NAMALWA (cell line): ENCODE results near the gene PDCD6IP.
"Not testable (repeated sequence)": the region's sequence is repeated elsewhere in the genome, so short reads cannot be mapped to it uniquely, and the experiment has no call there.

Source experiments
- DNase-seq: peaks from one replicate; pipeline ENCODE4 v3.0.0-alpha.2; 2015; ENCODE audit warnings: low spot score

The PDCD6IP gene

DNA sequence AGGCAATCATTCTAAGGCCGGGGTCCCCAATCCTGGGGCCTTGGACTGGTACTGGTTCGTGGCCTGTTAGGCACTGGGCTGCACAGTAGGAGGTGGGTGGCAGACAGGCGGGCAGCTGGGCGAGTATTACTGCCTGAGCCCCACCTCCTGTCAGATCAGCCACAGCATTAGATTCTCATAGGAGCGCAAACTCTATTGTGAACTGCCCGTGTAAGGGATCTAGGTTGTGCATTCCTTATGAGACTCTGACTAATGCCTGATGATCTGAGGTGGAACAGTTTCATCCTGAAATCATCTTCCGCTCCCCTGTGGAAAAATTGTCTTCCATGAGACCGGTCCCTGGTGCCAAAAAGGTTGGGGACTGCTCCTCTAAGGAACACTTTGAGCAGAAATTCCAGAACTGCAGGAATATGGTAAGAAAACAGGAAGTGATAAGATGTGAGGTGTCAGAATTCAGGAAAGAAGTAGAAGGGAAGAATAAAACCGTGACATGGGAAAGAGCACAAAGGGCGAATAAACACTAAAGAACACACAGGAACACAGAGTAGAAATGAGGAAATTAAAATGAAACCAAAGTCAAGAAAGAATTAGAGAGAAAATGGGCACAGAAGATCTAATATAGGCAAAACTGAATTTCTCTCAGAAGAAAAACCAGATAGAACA, 57.6 kb downstream of the PDCD6IP start:
- DNase-seq: no peak

DNA sequence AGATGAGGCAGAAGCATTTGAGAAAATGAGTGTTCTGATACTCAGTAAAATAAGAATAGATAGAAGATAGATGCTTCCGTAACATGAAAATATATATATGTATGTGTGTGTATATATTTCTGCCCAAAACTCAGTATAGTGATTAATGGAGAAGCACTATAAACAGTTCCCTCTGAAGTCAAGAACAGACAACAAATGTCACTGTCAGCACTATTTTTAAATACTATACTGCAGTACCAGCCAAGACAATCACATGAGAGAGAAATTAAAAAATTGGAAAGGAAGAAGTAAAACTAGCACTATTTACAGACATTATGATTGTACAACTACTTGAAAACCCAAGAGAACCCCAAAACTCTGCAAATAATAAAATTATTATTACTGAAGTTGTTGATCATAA, 59.3 kb downstream of the PDCD6IP start:
- DNase-seq: not testable (repeated sequence)

DNA sequence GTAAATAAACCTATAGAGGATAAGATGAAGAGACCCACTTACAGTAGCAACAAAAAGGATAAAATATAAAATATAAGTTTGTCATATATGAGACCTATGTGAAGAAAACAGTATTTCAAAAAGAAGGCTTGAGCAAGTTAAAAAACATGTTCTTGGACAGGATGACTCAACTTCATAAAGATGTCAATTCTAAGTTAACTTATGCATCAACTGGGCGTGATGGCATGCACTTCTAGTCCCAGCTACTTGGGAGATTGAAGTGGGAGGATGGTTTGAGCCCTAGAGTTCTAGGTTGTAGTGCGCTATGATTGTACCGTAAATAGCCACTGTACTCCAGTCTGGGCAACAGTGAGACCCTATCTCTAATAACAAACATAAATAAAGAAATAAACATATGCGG, 59.7 kb downstream of the PDCD6IP start:
- DNase-seq: no peak

DNA sequence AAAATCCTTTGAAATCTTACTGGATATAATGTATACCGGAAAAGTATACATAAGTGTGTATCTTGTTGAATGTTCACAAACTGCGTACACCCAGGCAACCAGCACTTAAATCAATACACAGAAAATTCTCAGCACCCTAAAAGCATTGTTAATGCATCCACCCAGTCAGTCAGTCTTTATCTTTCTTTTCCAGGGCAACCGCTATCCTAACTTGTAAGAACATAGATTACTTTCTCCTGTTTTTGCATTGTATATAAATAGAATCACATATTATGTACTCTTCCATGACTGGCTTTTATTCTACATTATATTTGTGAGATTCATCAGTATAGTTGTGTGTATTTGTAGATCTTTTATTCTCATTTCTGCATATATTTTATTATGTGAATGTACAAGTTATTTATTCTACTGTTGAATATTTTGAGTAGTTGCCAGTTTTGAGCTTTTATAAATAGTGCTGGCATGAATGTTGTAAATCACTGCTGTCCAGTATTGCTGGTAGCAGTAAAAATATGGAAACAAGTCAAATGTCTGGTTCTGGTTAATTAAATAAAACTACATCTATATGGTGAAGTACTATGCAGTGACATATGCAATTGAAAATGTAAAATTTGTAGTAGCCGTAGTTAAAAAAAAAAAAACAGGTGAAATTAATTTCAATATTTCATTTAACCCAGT, 62.1 kb downstream of the PDCD6IP start:
- DNase-seq: no peak

DNA sequence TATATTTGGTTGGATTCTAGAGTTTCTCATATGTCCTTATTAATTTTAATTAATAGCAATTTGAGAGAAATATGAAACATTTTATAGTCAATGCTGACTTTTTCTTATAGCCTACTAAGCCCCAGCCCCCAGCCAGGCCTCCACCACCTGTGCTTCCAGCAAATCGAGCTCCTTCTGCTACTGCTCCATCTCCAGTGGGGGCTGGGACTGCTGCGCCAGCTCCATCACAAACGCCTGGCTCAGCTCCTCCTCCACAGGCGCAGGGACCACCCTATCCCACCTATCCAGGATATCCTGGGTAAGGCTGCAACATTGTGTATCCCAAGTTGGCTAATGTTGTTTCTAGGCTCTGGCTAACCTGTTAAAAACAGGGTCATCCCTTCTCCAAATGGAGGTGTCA, 66.7 kb downstream of the PDCD6IP start:
- no peak for DNase-seq

DNA sequence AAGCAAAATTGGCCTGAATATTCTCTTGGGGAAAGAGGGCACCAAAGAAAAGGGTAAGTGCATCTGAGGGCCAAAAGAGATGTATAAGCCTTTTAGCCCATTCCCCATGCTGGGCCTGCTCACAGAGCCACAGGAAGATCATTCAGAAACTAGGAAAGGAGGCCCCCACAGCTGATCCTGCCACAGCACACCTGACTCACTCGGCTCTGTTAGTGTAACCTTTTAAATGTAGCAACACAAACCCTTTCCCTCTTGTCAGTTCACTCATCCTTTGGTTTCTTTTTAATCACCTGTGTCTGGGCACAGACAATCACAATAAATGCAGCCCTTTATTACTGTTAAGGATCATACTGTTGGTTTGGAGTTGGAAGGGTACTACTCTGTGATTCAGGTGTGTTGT, 69.9 kb downstream of the PDCD6IP start:
- DNase-seq: no peak

DNA sequence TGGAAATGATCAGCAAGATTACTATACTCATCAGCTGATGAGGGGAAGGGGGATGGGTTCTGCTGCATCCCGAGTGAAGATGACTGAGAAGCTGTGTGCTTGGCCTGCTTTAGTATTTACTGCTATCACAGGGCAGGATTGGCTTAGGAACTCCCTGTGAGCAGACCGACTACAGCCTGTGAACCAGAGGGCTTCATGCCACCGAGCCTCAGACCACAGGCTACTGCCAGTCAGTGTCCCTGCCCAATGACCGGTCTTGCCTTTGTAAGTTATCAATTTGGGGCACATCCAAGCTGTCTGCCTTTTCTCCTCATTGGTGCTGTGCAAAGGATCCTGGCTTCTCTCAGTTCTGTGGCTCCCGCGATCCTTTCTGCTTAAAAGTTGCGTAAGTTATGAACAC, 71.5 kb downstream of the PDCD6IP start:
- no peak for DNase-seq

DNA sequence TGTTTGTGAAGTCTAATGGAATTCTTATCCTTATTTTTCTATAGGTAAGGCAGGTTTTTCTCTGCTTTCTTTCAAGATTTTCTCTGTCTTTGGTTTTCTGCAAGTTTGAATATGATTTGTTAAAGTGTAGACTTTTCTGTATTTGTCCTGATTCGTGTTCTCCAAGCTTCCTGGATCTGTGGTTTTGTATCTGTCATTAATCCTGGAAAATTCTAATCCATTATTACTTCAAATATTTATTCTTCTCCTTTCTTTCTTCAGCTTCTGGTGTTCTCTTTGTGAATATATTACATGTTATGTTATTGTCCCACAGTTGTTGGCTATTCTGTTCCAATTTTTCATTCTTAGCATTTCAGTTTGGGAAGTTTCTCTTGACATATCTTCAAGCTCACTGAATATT, 76.4 kb downstream of the PDCD6IP start:
- DNase-seq: no peak

DNA sequence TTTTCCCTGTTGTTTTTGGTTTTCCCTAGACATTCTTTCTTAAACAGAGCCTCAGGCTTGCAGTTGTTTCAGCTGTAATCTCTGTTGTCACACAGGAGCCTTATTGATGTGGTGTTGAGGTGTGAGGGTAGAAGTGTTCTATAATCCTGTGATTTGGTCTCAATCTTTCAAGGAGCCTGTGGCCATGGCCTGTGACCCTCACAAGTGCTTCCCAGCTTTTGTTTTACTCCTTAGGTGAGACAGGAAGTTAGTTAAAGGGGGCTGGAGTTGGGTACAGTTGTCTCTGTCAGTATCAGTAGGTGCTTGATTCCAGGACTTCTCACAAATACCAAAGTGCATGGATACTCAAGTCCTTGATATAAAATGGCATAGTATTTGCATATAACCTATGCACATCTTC, 77.2 kb downstream of the PDCD6IP start:
- no peak for DNase-seq

DNA sequence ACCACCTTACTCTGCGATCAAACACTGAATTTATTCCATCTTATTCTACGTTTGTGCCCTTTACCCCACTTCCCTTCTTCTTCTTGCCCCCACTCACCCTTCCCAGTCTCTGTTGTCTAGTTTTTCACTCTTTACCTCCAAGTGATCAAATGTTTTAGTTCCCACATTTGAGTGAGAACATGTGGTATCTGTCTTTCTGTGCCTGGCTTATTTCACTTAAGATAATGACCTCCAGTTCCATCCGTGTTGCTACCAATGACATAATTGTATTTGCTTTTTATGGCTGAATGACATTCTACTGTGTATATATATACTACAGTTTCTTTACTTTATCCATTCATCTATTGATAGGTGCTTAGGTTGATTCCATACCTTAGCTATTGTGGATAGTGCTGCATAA, 78.8 kb downstream of the PDCD6IP start:
- DNase-seq: no peak

DNA sequence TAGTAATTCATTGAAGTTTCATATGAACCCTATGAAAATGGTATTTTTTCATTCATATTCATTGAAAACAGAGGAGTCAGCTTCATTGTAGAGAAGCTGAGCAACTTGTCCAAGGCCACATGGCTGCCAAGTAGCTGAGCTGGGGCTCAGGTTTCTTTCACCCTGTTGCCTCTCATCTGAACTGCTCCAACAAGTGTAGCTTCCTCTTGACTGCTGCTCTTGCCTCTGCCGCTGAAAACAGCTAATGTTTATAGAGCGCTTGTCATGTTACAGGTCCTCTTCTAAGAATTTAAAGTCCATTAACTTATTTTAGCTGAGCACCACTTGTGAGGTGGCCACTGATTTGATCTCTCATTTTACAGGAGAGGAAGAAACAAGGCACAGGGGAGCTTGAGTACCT, 81.1 kb downstream of the PDCD6IP start:
- DNase-seq: no peak

DNA sequence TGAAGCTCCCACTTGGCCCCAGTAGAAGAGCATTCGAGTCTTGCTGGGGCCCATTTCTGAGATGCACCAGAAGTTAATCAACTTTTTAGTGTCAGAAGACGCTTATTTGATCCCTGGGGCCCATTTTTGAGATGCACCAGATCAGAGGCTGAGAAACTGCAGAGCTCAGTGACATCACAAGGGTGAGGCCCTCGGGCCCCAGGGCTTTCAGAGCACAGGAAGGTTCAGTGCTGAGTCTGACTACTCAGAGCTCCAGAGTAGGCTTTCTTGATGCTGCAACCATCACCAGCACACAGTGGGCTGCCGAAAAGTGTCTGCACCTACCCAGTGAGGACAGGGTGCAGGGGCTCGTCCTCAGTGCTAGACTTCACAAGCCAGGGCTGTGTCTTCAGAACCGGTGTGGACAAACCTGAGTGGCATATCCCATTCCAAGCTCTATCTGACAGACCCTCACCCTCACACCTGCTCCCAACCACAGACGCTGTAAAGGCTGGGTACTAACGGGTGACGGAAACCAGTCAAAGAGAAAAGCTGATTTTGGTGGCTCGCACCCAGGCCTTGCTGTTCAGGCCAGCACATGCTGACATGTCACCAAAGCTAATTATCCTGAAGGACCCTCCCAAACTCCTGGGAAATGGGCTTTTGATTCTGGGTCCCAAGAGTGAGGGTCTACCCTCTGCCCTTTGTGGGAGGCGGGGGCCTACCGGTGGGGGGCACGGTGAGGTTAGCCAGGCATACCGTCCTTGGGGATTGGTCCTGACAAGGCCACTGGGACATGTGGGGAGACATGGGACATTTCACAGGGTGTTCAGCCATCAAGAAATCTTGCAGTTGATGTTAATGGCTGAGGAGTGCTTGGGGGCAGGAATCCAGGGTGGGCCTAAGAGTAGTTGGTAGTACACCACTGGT, 83.0 kb downstream of the PDCD6IP start:
- no peak for DNase-seq

DNA sequence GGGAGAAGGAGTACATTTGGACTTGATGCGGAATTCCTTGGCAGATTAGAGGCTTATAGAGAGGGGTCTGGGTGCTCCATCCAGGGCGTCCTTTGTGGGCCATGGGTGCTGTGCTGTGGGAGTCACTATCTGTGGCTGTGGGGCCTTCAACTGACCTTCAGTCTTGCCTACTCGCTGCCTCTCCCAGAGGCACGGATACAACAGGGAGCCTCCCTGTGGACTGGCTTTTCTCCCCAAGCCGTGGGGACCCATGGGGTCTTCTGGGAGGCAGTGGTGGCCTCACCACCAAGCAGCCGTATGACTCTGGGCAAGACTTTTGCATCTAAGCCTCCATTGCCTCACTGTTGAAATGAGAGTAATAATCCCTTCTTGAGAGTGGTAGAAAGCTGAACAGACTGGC, 83.9 kb downstream of the PDCD6IP start:
- DNase-seq: no peak

DNA sequence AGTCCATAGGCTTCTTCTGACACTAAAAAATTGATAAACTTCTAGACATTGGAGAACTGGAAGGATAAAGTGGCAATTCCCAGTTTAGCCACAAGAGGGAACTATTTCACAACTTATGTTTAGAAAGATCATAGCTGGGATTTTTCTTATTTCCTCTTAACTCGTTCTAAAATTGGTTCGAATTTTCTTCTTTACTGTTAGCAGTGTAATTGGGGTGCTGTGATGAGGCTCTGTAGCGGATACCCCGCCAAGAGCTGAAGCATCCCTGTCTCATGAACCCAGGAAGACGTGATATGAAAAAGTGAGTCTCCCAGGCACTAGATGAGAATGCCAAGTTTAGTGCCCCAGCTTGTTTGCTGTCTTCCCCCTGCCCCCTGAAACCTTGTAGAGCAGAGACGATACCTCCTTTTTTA, 85.1 kb downstream of the PDCD6IP start:
- peak; percentile 74 for DNase-seq

DNA sequence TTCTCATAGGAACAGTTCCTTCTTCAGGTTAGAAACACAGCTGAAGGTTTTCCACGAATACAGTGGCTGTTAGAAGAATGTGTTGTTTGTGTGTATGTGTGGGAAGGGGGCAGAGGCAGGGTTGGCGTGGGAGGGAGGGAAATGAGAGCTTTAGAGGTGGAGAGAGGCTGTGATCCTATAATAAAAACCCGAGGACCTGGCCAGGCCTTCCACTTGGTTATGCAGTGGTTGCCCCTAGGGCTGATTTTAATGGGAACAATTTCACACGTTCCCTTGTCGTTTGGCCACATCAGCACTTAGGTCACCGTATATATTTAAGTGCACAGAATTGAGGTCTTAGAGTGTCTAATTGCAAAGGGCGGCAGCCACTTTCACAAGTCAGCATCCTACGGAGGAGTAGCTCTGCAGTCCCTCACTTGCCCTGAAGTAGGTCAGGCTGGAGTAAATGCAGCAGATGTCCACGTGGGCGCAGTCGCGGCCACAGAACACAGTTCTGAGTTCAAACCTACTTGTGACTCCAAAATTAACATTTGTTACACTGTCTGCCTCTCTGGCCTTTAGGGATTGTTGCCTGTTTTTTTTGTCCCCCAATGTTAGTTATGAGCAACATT, 85.6 kb downstream of the PDCD6IP start:
- DNase-seq: no peak

DNA sequence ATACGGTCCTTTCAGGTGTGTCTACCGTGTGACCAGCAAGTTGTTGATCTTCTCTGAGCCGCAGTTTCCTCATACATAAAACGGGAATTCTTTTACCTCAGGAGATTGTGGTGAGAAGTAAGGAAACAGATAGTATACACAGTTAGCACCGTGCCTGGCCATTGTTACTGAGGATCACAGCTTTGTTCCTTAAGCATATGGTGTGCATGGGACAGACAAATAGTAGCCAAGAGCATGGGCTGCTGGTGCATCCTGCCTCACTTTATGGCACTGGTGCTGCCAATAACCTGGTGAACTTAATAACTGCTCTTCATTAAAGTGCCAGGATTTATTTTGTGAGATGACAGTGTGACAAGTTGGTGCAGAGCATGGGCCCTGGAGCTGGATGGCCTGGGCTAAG, 86.3 kb downstream of the PDCD6IP start:
- no peak for DNase-seq

DNA sequence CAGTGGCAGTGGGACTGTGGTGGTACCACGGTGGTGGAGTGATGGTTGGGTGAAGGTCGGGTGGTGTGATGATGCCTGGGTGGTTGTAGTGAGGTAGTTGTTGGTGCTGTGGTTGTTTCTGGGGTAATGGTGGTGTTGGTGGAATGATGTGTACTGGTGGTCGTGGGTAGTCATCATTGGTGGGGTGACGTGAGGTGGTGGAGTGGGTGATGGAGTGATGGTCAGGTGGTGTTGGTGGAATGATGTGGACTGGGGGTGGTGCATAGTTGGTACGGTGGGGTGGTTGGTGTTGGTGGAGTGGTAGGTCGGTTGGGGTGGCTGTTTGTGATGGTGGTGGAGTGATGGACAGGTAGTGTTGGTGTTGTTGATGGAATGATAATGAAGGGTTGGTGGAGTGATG, 87.1 kb downstream of the PDCD6IP start:
- DNase-seq: no peak

DNA sequence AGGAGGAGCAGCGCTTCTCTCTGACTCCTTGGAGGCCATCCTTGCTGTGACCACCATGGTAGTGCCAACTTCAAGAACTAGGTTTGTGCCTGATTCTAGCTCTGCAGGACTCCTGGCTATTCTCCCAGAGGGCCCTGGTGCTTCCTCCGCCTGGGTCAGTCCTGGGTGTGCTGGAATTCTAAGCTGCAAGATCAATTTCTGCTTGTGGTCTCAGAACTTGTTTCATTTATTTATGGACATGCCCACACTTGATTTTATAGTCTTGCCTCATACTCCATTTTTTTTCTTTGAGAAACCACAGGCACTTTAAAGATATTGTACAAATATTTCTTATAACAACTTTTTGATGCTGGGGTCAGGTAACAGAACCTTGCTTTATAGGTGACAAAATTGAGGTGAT, 87.6 kb downstream of the PDCD6IP start:
- no peak for DNase-seq

DNA sequence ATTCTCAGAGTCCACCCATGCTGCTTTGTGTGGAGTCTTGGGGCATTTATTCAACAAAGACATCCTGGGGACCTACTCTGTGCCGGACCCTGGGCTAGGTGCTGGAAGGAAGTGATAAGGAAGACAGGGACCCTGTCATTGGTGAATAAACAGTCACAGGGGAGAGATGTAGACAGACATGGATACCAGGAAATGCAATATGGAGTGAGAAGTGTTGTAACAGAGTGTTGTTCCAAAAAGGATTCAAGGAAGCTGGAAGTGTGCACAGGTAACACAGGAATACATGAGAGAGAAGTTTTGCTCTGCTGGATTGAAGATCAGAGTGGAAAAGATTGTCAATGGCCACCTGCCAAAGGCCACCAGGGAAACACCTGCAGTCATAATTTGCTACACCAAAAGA, 89.0 kb downstream of the PDCD6IP start:
- DNase-seq: no peak

DNA sequence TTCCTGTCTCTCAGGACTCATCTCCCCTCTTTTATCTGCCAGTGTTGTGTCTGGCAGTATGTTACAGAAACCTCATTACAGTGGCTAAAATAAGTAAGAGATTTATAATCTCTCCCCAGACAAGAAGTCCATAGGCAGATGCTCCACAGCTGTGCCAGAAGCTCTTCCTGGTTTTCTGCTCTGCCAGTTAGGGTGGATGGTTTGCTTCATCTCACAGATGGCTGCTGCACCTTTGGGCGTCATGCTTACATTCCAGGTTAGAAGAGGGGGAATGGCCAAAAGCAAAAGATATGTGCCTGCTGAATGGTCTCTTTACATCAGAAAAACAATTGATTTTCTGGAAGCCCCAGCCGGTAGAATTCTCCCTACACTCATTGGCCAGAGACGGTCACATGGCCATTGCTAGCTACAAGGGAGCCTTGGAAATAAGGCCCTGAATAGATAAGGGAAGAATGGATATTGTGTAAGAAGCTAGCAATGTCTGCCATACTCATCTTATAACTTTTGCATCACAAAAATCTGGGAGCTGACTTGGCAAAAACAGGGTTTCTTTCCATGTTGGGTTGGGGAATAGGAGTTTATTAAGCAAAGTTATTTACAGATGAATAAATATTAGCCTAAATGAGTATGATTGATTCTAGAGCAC, 91.1 kb downstream of the PDCD6IP start:
- DNase-seq: no peak

DNA sequence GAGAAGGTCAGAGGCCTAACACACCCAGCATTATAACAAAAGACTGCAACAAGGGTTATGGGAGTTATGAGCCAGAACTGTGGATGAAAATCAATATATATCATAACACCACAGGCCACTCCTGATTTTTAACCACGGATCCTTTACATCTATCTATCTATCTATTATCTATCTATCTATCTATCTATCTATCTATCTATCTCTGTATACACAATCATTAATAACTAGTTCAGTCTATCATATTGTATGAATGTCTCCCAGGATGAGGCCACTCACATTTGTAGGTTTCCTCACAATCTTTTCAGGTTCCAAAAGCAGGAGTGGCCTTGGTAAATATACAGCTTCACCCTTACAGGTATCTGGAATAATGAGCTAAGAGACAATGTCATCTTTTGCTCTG, 94.2 kb downstream of the PDCD6IP start:
- no peak for DNase-seq

DNA sequence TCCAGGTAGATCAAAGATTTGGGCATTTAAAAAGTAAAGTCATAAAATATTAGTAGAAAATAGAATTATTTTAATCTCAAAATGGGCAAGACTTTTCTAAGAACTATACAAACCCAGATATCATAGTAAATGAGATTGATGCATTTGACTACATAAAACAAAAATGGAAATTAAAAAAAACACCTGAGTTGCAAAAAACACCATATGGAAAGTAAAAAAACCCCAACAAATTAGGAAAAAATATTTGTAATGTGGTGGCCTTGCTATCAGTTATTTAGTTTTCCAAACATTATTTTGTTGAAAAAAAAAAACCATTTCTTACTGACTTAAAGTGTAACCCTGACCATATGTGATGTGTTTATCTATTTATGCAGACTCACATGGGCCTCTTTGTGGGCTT, 97.2 kb downstream of the PDCD6IP start:
- DNase-seq: no peak
